Astrocyte of the hippocampus (primary cell): ENCODE data around the gene KTN1.

ENCODE experiments used
- DNase-seq: peaks from one replicate; pipeline ENCODE4 v3.0.0; 2011; ENCODE audit warnings: low read depth, low spot score

The KTN1 gene

GRCh38 chr14:55673048-55673447, 93.0 kb downstream of the KTN1 start:
- DNase-seq: no peak

DNA sequence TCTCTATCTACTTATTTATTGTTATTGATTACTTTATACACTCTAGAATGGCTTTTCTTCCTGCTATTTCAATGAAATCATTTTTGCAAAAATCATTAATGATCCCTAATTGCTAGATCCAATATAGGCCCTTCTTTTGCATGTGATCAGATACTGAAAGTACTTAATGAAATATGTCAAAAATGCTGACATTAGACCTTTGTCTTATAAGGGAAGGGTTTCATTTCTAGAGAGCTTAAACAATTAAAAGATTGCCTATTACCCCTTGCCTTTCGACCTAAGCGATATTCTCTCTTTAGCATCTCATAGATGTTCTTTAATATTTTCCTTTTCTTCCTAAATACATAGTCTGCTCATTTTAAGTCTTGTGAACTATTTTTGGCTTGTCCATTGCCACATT, 101.1 kb downstream of the KTN1 start:
- no peak for DNase-seq

DNA sequence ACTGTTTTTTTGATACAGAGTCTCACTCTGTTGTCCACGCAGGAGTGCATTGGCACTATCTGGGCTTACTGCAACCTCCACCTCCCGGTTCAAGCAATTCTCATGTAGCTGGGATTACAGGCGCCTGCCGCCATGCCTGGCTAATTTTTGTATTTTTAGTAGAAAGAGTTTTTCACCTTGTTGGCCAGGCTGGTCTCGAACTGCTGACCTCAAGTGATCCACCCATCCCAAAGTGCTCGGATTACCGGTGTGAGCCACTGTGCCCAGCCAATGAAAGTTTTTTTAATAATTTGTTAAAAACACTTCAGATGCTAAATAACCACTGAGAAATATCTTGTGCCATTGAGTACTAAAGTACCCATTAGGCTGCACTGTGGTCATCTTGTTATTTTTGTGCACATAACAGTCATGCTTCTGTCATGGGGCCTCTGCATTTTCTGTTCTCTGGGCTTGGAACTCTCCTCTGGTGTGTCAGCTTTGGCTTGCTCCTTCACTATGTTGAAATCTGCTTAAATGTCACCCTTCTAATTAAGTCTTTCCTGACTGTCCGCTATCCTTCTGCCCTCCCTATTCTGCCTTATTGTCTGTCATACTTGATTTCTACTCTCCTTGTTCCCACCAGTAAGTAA, 105.1 kb downstream of the KTN1 start:
- no peak for DNase-seq

GRCh38 chr14:55686713-55687112, 106.7 kb downstream of the KTN1 start:
- DNase-seq: no peak

GRCh38 chr14:55688566-55688965, 108.6 kb downstream of the KTN1 start:
- DNase-seq: no peak

DNA sequence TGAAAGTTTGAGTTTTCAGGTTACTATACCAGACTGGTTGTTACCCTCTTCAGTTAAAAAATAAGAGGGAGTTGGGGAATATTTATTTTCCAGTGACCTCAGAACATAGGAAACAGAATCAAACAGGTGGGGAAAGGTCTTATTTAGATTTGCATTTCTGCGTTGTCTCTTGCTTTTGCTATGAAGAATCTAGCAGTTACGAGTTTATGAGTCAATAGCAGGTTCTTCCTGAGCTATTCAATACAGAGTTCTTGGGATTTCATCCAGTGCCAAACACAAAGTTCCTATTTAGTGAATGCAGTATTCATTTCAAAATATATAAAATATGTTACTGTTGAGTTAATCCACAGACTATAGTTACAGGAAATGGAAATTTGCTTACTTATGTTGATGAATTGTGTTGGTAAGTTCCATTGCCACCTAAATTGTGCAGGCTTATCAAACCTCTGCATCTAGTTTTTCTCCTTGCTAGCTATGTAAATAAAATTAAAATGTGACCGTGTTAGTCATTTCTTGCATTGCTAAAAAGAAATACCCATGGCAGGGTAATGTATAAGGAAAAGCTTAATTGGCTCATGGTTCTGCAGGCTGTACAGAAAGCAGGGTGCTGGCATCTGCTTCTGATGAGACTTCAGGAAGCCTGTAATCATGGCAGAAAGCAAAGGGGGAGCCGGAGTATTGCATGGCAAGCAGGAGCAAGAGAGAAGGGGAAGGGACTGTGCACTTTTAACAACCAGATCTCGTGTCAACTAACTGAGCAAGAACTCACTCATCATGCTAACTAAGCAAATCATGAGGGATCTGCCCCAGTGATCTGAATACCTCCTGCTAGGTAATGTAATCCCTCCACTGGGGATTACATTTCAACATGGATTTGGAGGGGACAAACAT, 110.2 kb downstream of the KTN1 start:
- no peak for DNase-seq

DNA sequence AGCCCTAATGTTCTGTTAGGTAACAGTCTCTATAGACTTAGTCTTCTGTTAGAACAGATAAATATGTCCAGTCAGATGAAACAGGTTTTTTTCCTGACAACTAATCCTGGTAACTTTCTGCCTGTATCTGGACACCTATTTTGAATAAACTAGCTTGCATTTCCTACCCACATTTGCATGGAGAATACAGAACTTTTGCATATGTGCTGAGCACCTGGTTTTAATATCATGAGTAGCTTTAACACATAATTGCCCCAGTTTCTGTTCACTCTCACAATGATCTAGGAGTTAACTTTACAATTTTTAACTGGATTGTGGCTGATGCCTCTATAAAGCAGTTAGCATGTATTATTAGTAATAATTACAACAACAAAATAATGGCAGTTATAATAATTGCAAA, 111.7 kb downstream of the KTN1 start:
- DNase-seq: no peak

- DNase-seq: no peak
Measured at GRCh38 chr14:55693904-55694303, 113.9 kb downstream of the KTN1 start.

DNA sequence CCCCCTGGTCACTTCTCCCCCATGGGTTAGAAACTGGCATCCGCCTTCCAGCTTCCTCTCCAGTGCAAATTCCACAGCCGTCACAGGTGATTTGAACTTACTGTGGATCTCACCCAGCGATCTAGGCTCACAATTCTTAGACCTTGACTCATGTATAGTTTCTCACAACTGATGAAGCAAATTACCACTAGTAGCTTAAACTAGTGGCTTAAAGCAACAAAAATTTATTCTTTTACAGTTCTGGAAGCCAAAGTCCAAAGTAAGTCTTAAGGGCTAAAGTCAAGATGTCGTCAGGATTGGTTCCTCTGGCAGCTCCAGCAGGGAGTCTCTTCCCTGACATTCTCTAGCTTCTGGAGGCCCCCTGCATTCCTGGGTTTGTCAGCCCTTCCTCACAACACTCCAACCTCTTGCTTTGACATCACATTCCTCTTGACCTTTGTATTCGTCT, 117.4 kb downstream of the KTN1 start:
- peak; percentile 24 for DNase-seq

DNA sequence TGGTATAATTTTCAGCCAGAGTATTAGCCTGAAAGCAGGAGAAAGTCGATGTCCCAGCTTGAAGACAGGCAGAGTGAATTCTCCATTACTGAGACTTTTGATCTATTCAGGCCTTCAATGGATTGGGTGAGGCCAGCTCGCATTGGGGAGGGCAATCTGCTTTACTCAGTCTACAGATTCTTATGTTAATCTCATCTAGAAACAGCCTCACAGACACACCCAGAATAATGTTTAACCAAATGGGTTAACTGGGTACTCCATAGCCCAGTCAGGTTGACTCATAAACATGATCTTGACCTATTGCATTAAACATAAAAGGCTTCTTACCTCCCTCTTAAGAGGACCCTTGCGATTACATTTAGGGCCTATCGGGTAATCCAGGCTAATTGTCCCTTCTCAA, 118.0 kb downstream of the KTN1 start:
- no peak for DNase-seq

GRCh38 chr14:55699131-55700057, 119.4 kb downstream of the KTN1 start:
- peak; percentile 89 for DNase-seq

- peak; percentile 65 for DNase-seq
Measured at GRCh38 chr14:55701638-55702037, 121.6 kb downstream of the KTN1 start.

GRCh38 chr14:55702511-55702910, 122.5 kb downstream of the KTN1 start:
- DNase-seq: no peak

- DNase-seq: no peak
Measured at GRCh38 chr14:55704654-55705053, 124.6 kb downstream of the KTN1 start.

GRCh38 chr14:55705651-55706364, 125.8 kb downstream of the KTN1 start:
- DNase-seq: no peak

DNA sequence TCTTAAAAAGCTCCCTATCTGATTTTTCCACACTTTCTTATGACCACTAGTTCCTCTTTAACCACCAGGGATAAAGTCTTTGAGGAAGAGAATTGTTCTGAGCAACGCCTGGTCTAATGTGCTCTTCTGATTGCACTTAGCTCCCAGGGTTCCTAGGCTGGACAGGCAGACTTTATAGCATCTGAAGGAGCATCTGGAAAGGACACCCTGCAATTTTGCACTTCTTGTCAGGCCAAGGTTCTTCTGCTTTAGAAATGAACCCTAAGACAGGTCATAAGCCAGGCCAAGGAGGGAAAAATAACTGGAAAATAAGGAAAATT, 126.3 kb downstream of the KTN1 start:
- no peak for DNase-seq

GRCh38 chr14:55706893-55707292, 126.9 kb downstream of the KTN1 start:
- DNase-seq: no peak

- DNase-seq: peak; percentile 66
Measured at GRCh38 chr14:55707365-55707804, 127.4 kb downstream of the KTN1 start.

- peak; percentile 29 for DNase-seq
Measured at GRCh38 chr14:55710506-55711041, 130.6 kb downstream of the KTN1 start.

GRCh38 chr14:55711175-55711811, 131.3 kb downstream of the KTN1 start:
- DNase-seq: no peak

- no peak for DNase-seq
Measured at GRCh38 chr14:55712491-55712890, 132.5 kb downstream of the KTN1 start.
